GM19467 (cell line): ENCODE results near the gene PIK3CA.
"Not testable (repeated sequence)": the region's sequence is repeated elsewhere in the genome, so short reads cannot be mapped to it uniquely, and the experiment has no call there.

Experiments used
- ATAC-seq: cut with Tn5 transposase; IDR thresholded peaks from one replicate; pipeline ENCODE4 v1.9.1; 2021; ENCODE audit warnings: mild to moderate bottlenecking, moderate library complexity; ENCODE audit not compliant: unreplicated experiment

The PIK3CA gene

DNA sequence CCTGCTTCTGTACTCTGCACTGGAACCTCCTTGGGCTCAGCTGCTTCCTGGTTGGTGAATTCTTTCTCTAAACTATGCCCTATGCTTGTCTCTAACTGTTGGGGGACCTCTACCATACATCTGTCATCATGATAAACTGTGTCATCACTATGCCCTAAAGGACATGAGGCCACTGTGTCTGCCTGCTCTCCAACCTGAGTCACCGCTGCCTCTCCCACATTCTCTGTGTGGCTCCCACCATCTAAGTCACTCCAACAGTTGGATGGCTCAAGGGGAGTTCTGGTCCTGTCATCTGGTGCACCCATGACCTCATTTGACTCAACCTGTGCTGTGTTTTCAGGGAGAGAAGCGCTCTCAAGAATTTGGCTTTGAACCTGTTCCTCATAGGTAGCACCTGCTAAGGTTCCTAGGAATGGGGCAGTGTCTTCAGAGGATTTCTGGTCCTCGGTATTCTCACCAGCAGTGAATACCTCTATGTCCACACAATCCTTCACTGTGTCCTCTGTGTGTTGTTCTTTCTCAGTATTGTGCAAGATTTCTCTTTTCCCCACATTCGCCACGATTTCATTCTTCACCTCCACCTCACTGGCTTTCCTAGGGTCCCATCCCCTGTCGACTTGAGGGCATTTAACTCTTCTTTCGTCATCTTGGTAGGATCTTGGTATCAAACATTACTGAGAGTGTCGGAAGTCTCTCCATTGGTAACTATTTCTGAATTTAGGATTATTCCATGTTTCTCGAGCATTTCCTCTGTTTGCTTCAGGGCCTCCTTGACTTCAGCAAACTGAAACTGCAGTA lies 112.0 kb downstream of the PIK3CA start:
- ATAC-seq: not testable (repeated sequence)

DNA sequence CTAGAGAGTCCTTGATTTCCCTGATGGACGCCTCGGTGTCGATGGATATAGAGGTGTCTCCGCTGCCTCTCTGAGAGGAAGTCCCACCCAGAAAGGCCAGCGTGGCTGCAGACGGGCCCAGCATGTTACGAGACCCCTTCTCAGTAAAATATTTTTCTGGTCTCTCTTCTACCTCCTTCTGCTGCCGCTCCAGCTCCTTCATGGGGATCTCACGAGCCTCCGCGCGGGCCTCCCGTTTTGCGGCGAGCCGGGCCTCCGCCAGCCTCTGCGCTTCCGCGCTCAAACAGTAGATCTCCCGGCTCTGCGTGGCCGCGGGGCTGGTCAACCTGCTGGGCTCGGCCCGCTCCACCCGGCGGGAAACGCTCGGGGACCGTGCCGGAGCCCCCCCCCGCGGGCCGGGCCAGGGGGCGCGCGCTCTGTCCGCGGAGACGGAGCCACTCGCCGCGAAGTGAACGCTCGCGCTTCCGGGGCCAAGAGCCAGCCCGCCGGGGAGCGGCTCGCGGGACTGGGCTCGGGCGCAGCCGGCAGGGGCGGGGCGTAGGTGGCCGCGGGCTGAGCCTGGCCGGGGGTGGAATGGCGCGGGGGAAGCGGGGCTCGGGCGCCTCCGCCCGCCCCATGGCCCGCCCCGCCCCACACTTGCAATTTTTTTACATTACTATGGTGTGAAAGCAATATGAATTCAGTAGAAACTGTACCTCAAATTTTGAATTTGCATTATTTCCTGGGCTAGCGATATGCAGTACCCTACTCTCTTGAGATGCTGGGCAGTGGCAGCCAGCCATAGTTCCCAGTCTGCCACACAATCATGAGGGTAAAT lies 113.0 kb downstream of the PIK3CA start:
- peak; percentile 94 for ATAC-seq

DNA sequence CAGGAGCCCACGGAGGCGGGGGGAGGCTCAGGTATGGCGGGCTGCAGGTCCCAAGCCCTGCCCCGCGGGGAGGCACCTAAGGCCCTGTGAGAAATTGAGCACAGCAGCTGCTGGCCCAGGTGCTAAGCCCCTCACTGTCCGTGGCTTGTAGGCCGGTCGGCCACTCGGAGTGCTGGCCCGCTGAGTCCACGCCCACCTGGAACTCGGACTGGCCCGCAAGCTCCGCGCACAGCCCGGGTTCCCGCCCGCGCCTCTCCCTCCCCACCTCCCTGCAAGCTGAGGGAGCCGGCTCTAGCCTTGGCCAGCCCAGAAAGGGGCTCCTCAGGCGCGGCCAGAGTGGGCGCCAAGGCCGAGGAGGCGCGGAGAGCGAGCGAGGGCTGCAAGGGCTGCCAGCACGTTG lies 115.0 kb downstream of the PIK3CA start:
- no peak for ATAC-seq

DNA sequence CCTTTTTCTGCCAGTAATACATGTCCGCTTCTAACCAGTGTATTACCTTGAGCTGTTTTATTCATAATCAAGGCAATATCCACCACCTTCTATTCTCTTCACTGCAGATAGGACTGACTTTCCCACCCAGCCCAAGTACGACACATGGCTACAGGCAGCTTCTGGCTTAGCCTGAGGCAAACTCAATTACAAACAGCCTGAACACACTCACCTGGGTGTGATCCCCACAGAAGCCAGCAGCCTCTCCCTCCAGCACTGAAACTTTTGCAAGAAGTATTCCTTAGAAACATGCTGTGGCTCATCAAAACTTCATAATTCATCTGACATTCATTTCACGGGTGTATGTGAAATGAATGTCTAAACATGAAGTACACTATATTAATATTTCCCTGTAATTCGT lies 116.3 kb downstream of the PIK3CA start:
- no peak for ATAC-seq

DNA sequence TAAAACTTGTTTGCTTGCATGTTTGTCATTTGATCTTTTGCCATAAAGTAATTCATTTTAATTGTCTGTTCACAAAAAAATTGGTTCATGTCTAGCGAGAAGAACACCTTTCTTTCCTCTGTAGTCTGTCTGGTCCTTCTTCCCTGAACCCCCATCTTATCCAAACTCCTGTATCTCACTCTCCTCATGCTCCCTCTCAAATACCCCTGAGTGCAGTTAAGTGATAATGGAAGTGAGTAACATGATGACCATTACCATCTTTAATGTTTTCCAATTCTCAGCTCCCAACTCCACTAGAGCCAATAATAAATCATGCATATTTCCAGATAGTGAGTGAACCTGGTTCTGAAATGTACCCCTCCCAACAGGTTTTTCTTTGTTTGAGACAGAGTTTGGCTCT lies 116.9 kb downstream of the PIK3CA start:
- ATAC-seq: no peak

DNA sequence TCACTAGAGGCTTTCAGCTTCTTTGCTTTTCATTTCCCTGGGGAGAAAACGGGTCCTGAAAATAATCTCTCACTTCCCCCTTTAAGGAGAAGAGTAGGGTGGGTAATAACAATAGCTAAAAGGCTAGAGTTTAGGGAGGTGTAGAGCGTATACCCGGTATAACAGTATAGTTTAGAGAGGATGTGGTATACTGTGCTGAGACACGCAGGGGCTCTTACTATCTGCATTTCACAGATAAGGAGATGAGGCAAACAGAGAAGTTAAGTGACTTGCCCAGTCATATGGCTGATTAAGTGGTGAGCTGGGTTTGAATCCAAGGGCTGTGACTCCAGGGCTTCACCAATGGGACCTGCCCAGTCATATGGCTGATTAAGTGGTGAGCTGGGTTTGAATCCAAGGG lies 117.7 kb downstream of the PIK3CA start:
- no peak for ATAC-seq

DNA sequence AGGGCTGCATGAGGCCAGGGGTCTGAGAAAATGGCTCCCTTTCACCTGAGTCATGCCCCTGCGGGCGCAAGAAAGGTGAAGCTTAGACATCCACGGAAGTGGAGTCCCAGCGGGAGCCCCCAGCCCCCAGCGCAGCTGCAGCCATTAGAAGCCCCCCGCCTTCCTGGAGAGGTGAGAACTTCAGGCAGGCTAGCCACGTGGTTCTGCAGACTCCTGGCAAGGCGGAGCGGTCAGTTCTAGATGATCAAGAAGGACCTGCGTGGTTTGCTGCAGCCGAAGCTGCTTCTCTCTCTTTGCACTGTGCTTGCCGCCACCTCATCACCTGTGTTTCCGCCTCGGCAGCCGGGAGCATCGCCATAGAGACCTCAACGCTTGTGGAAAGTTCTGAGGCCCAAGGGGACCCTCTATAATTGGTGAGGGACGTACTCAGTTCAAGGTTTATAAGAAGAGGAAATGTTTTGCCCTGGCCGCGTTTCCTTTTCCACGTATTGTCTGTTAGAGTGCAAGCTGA lies 118.6 kb downstream of the PIK3CA start:
- ATAC-seq: no peak

DNA sequence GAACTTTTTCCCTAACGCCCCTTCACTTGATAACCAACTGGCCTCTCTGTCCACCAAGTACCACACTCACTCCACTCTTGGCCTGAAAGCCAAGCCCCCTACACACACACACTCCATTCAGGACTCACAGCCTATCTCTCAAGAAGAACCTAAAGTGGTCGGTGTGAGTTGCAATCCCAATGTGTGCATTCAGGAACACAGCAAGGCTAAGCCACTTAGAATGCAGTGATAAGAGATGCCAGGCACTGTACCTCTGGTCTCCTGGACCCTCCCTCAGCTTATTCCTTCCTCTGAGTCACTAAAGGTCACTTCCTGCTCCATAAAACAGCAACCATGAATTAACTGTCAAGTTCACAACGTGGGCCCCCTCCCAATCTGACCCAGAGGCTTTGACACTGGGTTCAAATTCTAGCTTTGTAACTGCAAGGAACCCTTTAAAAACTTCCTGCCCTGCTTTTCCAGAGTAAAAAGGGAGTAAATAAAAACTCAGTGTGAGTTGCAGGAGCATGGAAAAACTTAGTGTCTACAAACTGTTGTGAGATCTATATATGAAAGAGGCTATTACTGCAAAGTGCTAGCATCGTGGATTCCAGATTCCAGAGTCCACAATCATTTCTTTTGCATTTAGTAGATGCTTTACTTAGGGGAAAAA lies 120.4 kb downstream of the PIK3CA start:
- ATAC-seq: no peak

DNA sequence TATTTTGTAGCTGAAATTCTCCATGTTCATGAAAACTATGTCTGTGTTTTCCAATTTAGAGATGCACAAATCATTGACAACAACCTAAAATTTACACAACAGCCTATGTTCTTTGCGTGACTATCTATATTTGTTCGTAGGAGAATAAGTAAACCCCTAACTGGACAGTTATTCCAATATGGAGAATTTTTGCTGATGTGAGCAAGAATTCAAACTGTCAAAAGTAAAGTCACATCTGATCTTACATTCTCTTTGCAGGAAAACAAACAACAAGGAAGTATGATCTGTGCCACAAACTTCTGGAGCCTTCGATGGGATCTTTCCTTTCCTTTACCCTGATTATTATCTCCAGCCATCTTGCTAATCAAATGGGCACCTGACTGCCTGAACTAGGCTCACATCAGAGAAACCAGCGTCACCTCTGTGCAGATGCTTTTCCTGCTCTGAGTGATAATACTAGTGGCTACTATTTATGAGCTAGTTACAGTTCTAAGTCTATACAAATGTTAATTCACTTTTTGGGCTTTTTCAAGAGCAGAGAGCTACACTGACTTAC lies 121.1 kb downstream of the PIK3CA start:
- ATAC-seq: no peak

DNA sequence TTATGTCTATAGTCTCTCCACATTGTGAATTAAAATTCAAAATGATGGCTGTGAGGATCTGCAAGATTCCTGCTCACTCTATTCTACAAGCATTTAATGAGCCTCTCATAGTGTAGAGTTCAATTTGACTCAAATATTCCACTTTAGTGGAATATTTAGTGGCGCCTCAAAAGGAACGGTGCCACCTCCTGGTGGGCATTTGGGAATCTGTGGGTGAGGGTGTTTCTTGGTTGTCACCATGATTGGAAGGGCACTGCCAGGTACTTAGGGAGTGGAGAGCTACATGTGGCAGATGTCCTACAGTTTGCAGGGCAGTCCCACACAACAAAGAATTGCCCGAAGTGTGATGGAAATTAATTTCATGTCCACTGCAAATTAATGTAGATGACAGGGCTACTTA lies 124.2 kb downstream of the PIK3CA start:
- ATAC-seq: no peak

DNA sequence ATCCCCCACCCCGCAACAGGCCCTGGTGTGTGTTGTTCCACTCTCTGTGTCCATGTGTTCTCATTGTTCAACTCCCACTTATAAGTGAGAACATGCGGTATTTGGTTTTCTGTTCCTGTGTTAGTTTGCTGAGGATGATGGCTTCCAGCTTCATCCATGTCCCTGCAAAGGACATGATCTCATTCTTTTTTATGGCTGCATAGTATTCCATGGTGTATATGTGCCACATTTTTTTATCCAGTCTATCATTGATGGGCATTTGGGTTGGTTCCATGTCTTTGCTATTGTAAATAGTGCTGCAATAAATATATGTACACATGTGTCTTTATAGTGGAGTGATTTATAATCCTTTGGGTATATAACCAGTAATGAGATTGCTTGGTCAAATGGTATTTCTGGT lies 126.3 kb downstream of the PIK3CA start:
- not testable (repeated sequence) for ATAC-seq

DNA sequence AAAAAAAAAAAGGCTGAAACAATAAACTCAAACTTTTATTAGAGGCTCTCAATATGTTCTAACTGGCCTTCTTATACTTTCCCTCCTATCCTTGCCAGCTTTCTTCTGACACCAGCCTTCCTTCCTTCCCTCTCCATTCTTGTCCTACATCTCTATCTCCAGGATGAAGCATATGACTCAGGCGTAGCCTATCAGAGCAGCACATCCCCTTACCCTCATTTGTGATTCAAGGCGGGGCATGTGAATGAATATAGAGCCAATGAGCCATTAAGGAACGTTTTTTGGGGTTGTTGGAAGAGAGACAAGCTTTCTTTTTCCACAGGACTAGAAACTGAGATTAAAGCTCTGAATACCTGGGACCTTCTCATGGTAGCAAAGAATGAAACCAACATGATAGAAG lies 127.8 kb downstream of the PIK3CA start:
- ATAC-seq: no peak

DNA sequence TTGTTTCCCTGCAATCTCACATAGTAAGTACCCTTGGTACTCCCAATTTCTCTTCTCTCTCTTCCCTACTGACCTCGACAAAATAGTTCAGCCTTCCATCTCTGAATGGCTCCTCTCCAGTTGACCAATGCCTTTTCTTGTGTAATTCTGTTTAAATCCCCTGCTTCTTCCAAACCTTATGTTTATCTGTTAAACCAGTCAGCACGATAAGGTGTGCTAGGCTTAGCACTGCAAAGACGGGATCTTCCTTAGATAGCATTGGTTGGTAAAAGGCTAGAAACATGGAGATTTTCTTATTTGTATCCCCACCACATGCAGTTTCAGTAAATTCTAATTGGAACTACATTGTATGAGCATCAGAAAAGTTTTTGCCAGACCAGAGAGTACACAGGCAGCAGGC lies 128.6 kb downstream of the PIK3CA start:
- no peak for ATAC-seq

DNA sequence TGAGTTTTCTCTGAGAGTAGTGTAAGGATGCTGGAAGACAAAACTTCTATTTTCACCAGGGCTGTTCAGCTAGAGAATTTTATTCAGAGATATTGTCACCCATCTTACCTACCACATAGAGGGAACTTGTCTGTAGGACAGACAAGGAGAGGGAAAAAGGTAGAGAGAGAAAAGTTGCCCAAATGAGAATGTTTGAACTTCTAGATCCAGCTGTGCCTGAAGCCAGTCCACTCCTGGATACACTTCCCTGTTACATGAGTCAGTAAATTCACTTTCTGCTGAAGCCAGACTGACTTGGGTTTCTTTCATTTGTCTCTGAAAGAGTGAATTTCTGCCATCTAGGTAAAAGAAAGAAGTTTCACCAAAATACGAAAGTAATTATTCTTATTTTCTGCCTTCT lies 130.0 kb downstream of the PIK3CA start:
- ATAC-seq: no peak

DNA sequence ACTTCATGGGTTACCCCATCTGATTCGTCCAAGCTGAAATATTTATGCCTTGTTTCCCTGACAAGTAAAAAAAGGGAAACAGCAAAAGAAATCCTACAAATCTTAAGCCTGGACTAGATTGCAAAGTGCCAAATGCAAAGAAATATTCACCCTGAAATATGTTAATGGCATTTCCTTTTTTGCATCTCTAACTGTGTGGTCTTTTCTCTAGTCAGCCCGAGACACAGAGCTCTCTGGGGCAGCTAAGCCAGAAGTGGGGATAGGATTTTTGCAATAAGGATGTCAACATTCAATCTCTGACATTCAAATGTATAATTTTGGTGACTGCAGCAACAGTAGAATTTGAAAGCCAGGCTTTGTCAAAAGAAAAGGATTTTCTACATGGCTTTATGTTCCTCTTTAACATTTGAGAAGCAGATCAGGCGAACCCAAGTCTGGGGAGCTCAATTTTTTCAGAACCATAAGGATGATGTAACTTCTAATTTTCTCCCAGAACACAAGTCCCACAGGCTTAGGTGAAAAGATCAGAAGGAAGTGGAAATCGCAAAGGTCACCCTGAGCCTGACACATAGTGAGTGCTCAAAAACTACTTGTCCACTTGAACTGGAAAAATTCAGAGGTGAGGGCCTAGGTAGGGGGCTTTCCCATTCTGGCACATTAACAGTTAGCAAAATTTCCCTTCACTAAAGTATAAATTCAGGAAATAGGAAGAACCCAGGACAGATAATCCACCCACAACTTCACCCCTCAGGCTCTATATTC lies 131.0 kb downstream of the PIK3CA start:
- ATAC-seq: no peak

DNA sequence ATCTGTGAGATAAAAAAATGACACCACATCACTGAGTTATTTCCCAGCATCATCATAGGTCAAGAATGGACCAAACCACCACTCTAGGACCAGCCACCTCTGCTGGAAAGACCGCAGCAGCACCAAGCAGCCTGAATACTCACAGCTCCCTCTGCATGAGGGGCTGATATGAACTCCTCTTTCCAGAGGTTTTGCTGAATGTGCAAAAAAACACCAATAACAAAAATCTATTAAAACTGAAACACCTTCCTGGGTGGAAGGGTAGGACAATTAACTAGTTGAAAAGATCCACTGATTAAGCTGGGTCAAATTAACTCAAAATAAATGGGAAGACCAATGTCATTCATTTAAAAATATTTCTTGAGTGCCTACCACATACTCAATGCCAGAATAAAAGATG lies 131.7 kb downstream of the PIK3CA start:
- no peak for ATAC-seq

DNA sequence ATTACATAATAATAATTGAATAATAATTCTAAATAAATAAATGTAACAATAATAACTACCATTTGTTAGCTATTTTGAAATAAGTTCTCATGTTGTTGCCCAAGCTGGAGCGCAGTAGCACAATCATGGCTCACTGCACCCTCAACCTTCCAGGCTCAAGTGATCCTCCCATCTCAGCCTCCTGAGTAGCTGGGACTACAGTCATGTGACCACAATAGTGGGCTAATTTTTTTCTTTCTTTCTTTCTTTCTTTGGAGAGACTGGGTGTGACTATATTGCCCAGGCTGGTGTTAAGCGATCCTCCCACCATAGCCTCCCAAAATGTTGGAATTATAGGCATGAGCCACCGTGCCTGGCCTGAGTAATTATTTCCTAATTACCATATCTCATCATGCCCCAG lies 133.7 kb downstream of the PIK3CA start:
- no peak for ATAC-seq

DNA sequence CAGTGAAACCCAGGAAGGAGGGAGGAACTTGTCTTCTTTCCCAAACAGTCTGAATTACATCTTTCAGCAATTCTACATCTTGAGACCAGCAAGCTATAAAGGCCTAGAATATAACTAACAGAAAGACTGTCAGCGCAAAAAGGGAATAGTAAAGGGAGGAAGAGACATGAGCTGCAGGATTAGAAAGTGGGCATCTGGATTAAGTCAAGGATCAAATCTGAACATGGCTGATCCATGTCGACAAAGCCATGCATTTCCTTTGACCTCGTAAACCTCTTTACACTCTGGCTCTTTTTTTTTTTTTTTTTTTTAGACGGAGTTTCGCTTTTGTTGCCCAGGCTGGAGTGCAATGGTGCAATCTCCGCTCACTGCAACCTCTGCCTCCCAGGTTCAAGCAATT lies 138.2 kb downstream of the PIK3CA start:
- no peak for ATAC-seq

DNA sequence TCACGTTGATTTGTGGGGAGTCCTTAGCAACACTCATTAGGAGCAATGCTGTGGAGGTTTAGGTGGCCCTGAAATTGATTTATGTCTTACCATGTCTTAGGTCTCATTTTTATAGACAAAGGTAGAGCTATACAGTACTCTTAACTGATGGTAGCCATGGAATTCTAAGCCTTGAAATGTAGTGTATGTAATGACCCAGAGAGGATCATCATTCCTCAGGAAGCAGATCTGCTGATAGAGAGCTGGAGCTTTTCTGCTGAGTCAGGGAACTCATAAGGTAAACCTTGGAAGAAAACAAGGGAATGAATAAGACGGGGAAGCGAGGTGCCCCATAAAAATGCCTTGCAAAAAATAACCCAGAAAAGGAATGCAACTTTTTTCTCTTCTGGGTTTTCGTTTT lies 140.7 kb downstream of the PIK3CA start:
- no peak for ATAC-seq

DNA sequence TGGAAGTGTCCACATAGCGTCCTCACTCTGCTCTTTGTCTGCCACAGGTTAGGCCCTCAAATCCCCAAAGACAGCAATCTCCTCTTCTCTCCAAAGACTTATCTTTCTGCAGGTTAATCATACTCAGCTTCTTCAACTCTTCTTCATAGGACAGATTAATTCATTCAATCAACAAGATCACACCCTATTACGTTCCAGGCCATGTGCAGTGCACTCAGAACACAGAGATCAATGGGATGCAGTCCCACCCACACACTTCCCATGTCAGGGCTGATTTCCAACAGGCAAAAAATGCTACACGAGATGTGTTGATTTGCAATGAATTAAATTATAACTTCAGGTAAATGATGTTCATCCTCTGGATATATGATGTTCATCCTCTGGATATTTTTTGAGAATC lies 141.1 kb downstream of the PIK3CA start:
- ATAC-seq: no peak
